Endothelial cell (in vitro differentiated cells): ENCODE data around the gene OSBPL10. TPM values are rescaled to one million over a fixed set of nuclear protein-coding genes. Genes with fewer than 3 reads are reported as not detected.

Source experiments
- DNase-seq: peaks from one replicate; pipeline ENCODE4 v3.0.0; 2021; ENCODE audit warnings: low spot score
- H3K27ac Mint-ChIP-seq: one replicate; pipeline ENCODE4 v1.8.0; 2021; ENCODE audit warnings: mixed read lengths, inconsistent platforms; ENCODE audit not compliant: unreplicated experiment
- H3K27me3 Mint-ChIP-seq: one replicate; pipeline ENCODE4 v1.8.0; 2021; ENCODE audit warnings: mild to moderate bottlenecking, moderate library complexity, mixed read lengths, inconsistent platforms; ENCODE audit not compliant: unreplicated experiment
- H3K36me3 Mint-ChIP-seq: one replicate; pipeline ENCODE4 v1.8.0; 2021; ENCODE audit warnings: mild to moderate bottlenecking, low read depth, mixed read lengths, inconsistent platforms; ENCODE audit not compliant: unreplicated experiment
- H3K4me1 Mint-ChIP-seq: one replicate; pipeline ENCODE4 v1.8.0; 2021; ENCODE audit warnings: mild to moderate bottlenecking, mixed read lengths, inconsistent platforms; ENCODE audit not compliant: unreplicated experiment
- H3K4me3 Mint-ChIP-seq: one replicate; pipeline ENCODE4 v1.8.0; 2021; ENCODE audit warnings: mild to moderate bottlenecking, mixed read lengths, inconsistent platforms; ENCODE audit not compliant: unreplicated experiment
- H3K9me3 Mint-ChIP-seq: one replicate; pipeline ENCODE4 v1.8.0; 2021; ENCODE audit warnings: mixed read lengths, inconsistent platforms; ENCODE audit not compliant: unreplicated experiment
- CTCF ChIP-seq: fragments of 200-600 bp; sonication (generic); IDR thresholded peaks from one replicate; pipeline ENCODE4 v1.5.0; 2021; ENCODE audit warnings: antibody characterized with exemption; ENCODE audit not compliant: unreplicated experiment
- total RNA-seq: library from RNA; stranded (reverse); fragmentation: NEBNext Ultra II Directional; extraction: Animal tissue kit (Norgen Biotek cat#: 25700); gene quantifications from one replicate; pipeline ENCODE4 v1.2.1, GENCODE V29; 2021; ENCODE audit not compliant: unreplicated experiment

OSBPL10 gene
- total RNA-seq, 1 donor from 2014 or later = 61.0 TPM

GRCh38 chr3:31959251-31959650, 21.8 kb downstream of the OSBPL10 start:
- peaks cover 15% of the 10 kb centered on the region for H3K36me3 Mint-ChIP-seq
- H3K27me3 Mint-ChIP-seq = no peaks in the 10 kb centered on the region
- TF ChIP-seq CTCF = no peak
- no peak for DNase-seq
- peak overlapping the region; percentile 62 for H3K27ac Mint-ChIP-seq
- peaks cover 42% of the 10 kb centered on the region for H3K4me1 Mint-ChIP-seq
- H3K9me3 Mint-ChIP-seq = no peaks in the 10 kb centered on the region
- no peak overlapping the region for H3K4me3 Mint-ChIP-seq

- no peaks in the 10 kb centered on the region for H3K27me3 Mint-ChIP-seq
- no peak for DNase-seq
- no peaks in the 10 kb centered on the region for H3K9me3 Mint-ChIP-seq
- peak overlapping the region; percentile 62 for H3K27ac Mint-ChIP-seq
- no peak for TF ChIP-seq CTCF
- H3K4me3 Mint-ChIP-seq = no peak overlapping the region
- H3K4me1 Mint-ChIP-seq = peaks cover 39% of the 10 kb centered on the region
- peaks cover 15% of the 10 kb centered on the region for H3K36me3 Mint-ChIP-seq
Observed at GRCh38 chr3:31958701-31959152, 22.3 kb downstream of the OSBPL10 start.

- no peak overlapping the region for H3K27ac Mint-ChIP-seq
- H3K36me3 Mint-ChIP-seq = peaks cover 15% of the 10 kb centered on the region
- no peak for TF ChIP-seq CTCF
- H3K9me3 Mint-ChIP-seq = no peaks in the 10 kb centered on the region
- H3K27me3 Mint-ChIP-seq = no peaks in the 10 kb centered on the region
- peaks cover 40% of the 10 kb centered on the region for H3K4me1 Mint-ChIP-seq
- no peak overlapping the region for H3K4me3 Mint-ChIP-seq
- no peak for DNase-seq
Observed at GRCh38 chr3:31957106-31957505, 24.0 kb downstream of the OSBPL10 start.

- H3K4me3 Mint-ChIP-seq = no peak overlapping the region
- H3K9me3 Mint-ChIP-seq = no peaks in the 10 kb centered on the region
Observed at GRCh38 chr3:31955581-31955980, 25.5 kb downstream of the OSBPL10 start.

GRCh38 chr3:31953636-31954035, 27.4 kb downstream of the OSBPL10 start:
- H3K9me3 Mint-ChIP-seq = no peaks in the 10 kb centered on the region
- TF ChIP-seq CTCF = no peak
- peaks cover 15% of the 10 kb centered on the region for H3K36me3 Mint-ChIP-seq

More at GRCh38 chr3:31955581-31955980, 25.5 kb downstream of the OSBPL10 start:
- no peaks in the 10 kb centered on the region for H3K27me3 Mint-ChIP-seq
- no peak for TF ChIP-seq CTCF
- no peak overlapping the region for H3K27ac Mint-ChIP-seq
- no peak for DNase-seq
- peaks cover 15% of the 10 kb centered on the region for H3K36me3 Mint-ChIP-seq
- H3K4me1 Mint-ChIP-seq = peaks cover 37% of the 10 kb centered on the region

More at GRCh38 chr3:31953636-31954035, 27.4 kb downstream of the OSBPL10 start:
- Mint-ChIP-seq H3K27me3 (no peaks in the 10 kb centered on the region), H3K4me1 (peaks cover 17% of the 10 kb centered on the region), H3K4me3 (no peak overlapping the region), H3K27ac (no peak overlapping the region)
- no peak for DNase-seq
